ENCODE data around the gene NUP85. TPM values are rescaled to one million over a fixed set of nuclear protein-coding genes. Genes with fewer than 3 reads are reported as not detected.
"Not testable (repeated sequence)": the region's sequence is repeated elsewhere in the genome, so short reads cannot be mapped to it uniquely, and the experiment has no call there.

The NUP85 gene
- total RNA-seq, 1 donor from 2014 or later = 71.1 TPM

DNA sequence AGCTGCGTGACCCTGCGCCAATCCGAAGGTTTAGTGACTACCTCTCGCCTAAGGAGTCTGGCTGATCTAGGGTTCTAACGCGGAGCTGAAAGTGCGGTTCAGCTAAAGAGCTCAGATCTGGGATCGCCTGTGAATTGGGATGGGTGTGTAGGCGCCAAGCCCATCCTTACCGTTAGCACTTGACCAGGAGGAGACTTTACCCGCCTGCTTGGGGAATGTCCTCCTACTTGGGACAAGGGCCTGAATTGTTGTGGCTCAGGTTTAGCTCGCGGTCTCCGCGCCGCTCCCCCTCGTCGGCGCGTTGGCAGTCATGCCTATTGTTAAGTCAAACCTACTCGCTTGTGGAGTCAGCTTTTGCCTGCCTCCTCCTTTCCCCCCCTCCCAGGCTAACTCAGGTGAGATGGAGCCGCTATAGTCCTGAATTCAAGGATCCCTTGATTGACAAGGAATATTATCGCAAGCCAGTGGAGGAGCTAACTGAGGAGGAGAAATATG is 56.7 kb downstream of the NUP85 start:
- DNase-seq (ENCODE audit: low spot score) (no peak), ATAC-seq (peak; percentile 24)
- intact Hi-C loops (cut with DNase I) = no loop called here

DNA sequence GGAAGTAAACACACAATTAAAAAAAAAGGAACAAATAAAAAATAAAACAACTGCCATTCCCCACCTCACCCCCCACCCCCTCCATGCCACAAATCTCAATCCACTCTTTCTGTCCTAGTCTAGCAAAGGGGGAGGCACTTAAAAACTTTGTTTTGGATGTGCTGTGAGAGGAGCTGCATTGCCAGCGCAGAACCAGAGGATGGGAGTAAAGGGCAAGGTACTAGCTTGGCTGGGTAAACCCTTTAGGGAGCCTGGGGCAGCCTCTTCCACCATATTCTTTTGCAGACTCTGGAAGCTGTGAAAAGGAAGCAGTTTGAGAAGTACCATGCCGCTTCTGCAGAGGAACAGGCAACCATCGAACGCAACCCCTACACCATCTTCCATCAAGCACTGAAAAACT is 57.6 kb downstream of the NUP85 start:
- intact Hi-C loops (cut with DNase I) = no loop called here
- no peak for ATAC-seq

DNA sequence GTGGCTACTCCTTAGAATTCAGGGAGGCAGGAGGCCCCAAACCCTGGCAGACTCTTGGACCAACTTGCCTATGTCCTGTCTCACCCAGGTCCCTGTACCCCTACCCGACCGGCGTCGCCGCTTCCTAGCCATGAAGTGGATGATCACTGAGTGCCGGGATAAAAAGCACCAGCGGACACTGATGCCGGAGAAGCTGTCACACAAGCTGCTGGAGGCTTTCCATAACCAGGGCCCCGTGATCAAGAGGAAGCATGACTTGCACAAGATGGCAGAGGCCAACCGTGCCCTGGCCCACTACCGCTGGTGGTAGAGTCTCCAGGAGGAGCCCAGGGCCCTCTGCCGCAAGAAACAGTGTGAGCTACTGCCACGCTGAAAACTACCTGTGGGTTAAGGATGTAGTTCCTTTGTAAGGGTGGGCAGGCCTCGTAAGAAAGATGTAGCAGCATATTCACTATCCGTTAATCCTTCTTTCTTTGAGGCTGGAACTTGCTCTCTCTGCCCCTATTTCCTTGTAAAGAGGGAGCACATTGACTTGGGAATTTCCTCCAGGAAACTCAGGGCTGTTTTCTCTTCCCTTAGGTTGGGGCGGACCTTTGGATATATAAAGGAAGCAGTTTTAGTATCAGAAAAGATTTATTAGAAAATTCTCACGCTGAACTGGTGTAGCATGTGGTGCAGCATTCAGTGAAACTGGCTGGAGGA is 60.3 kb downstream of the NUP85 start:
- ATAC-seq (no peak), DNase-seq (ENCODE audit: low spot score) (no peak)
- intact Hi-C loops (cut with DNase I) = no loop called here

More for the DNA sequence above, 57.6 kb downstream of the NUP85 start:
- DNase-seq (ENCODE audit: low spot score) = no peak

DNA sequence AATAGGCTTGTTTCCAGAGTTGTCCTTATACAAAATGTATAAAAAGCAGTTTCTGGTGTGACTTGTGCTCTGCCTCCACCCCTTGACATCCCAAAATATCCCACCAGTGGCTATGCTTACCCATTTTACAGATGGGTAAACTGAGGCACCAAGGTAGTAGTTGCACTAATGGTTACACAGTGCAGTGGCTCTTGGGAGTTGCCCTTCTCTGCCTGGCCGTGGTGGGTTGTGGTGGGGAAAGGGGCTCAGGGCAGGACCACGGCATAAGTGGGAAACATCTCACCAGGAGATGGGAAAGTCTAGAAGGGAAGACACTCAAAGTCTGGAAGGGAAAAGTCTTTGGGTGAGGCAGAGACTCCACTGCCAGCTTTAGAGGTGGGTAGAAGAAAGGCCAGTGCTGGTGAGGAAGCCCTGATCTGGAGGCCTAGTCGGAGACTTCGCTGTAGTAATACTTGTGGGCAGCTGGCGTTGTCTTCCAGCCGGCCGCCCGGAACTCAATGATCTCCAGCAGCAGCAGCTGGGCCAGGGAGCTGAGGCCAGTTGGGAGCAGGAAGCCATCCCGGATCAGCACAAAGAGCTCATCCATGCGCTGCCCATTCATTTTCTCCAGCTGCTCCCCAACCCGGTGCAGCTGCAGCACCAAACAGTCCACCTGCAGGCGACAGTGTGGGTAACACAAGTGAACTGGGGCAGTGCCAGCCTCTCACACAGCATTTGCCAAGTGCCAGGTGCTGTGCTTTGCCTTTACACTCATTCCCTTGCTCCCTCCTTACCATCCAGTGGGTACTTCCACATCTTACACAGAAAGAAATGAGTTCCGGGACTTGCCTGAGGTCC is 61.1 kb downstream of the NUP85 start:
- DNase-seq (ENCODE audit: low spot score) (no peak), ATAC-seq (no peak)
- intact Hi-C loops (cut with DNase I) = no loop called here

DNA sequence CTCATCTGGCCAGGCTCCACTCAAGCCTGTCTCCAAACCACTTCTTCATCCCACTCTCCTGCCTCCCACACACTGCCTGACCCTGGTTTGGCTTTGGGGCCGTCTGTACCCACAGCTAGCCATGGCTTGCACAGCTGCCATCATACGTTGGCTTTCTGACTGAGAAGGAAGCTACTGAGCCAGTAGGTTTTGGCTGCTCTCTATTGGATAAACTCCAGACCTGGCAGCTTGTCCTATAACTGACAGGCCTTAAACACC is 61.6 kb downstream of the NUP85 start:
- no peak for DNase-seq (ENCODE audit: low spot score)
- no peak for ATAC-seq
- intact Hi-C loops (cut with DNase I) = no loop called here

DNA sequence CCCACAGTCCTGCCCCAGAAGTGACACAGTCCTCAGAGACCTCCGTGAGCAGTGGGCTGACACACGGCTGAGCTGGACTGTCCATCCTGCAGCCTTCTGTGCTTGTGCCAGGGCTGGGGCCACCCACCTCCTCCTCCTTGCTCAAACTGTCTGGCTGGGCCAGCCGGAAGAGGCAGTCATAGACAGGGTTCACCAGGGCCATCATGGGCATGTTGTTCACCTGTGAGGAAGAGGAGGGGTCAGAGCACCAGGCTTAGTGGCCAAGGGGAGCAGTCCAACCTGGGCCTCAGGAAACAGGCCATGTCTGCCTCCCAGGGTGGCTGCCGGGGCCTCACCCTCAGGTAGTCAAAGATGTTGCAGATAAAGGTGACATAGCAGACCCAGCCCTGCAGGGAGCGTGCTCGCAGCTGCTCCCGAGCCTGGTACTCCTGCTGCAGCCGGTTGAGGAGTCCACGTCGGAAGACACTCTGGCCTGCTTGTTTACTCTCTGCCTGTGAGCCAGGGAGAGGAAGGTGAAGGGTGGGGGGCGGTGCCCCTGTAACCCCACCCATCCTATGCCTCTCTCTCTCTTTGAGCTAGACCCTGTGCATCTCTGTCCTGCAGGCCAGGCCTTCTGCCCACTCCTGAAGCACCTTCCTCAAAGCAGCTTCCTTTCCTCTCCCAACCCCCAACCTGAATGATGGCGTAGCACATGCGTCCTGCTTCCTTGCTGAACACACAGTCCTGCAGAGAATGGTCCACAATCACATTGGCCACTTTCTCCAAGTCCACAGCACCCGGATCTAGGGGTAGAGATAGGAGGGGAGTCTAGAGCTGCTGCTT is 62.1 kb downstream of the NUP85 start:
- intact Hi-C loops (cut with DNase I) = no loop called here
- no peak for DNase-seq (ENCODE audit: low spot score)
- no peak for ATAC-seq

DNA sequence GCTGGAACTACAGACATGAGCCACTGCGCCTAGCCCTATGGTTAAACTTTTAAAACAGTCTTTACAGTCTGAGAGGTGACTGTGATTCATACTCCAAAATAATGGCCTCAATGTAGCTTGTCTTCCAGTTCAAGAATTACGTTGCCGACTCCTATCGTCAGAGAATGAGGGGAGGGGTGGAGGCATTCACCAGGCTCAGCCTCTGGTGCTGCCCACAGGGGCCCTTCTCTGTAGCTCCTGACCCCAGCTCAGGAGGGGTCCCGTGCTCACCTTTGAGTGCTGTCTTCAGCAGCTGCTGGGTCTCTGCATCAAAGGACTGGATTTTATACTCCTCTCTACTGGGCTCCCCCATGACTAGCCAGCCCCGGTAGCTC is 64.4 kb downstream of the NUP85 start:
- intact Hi-C loops (cut with DNase I) = no loop called here
- no peak for DNase-seq (ENCODE audit: low spot score)
- peak; percentile 1 for ATAC-seq

DNA sequence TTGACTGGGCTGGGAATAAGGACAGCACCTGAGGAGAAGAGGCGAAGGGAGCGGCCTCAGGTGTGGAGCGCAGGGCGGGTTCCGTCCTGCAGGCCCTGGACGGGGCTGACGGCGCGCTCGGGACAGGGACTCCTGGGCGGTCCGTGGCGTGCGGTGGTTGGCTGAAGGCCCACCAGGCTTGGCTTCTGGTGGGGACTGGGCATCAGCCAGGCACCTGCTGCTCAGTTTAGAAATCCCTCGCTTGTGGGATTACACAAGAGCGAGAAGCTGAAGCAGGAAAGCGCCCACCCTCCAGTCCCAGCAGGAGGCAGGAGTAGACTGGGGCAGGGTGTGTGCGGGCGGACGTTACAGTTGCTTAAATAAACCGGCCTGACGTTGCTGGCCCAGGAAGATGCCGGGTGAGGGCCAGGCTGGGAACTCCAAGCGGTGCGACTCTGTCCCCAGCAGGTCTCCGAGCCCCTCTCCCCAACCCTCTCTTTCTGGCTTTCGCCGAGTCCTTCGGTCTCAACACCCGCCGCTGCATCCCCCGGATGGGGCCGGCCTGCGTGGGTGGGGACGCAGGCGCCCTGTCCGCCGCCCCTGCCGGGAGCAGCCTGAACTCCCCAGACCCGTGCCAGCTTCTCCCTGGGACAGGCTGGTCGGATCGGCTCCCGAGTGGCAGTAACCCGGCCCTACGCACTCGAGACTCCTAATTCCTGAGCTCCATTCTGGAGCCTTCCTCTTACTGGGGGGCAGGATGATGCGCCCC is 64.9 kb downstream of the NUP85 start:
- DNase-seq (ENCODE audit: low spot score) = peak; percentile 79
- intact Hi-C loops (cut with DNase I) = no loop called here
- peak; percentile 58 for ATAC-seq

DNA sequence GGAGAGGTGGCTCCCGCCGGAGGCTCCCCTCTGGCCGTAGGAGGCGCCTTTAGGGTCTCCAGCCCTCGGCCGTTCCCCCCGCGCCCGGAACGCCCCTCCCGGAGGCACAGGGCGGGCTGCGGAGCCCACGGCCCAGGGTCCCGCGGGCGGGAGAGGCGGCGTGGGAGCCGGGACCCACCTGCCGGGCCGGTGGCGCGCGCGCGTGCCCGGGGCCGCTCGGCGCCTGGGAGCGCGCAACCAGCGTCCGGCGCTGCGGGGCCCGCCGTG is 65.4 kb downstream of the NUP85 start, which contains the start of gene MIF4GD:
Gene MIF4GD, minus strand, starts transcription at position 266 of the 267 bp plus-strand sequence. CDS start 1,036 bp downstream, outside the sequence.
- peak; percentile 15 for ATAC-seq
- no peak for DNase-seq (ENCODE audit: low spot score)
- intact Hi-C loops (cut with DNase I) = no loop called here

DNA sequence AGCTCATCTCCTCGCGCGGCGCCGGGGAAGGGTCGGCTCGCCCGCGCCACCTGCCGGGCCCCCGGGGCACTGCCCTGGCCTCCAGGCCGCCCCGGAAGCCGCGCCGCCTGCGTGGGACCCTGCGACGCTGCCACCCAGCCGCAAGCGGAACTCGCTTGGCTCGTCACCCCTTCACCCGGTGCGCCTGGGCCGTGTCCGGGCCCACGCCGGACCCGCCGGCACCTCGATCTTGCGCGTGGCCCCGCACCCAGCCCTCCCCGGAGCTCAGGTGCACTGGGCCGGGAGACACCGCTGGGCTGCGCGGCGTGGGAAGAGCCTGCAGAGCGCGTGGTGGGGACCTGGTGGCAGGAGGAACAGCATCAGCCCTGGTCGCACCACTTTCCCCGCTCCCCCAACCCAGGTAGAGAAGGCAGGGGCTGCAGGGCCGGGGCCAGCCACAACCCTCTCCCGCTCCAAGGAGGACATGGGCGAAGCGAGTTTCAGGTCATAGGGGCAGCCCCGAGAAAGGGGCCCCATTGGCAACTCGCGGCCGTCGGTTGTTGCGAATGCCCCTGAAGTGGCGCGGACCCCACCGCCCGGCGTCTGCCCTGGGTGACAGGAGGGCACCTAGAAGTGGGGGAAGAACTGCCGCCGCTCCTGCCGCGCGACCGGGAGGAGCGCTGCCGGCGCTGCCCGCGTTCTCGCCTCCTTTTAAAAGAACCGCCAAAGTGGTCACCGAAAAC is 65.9 kb downstream of the NUP85 start:
- intact Hi-C loops (cut with DNase I) = no loop called here
- peak; percentile 85 for DNase-seq (ENCODE audit: low spot score)
- ATAC-seq = peak; percentile 63

DNA sequence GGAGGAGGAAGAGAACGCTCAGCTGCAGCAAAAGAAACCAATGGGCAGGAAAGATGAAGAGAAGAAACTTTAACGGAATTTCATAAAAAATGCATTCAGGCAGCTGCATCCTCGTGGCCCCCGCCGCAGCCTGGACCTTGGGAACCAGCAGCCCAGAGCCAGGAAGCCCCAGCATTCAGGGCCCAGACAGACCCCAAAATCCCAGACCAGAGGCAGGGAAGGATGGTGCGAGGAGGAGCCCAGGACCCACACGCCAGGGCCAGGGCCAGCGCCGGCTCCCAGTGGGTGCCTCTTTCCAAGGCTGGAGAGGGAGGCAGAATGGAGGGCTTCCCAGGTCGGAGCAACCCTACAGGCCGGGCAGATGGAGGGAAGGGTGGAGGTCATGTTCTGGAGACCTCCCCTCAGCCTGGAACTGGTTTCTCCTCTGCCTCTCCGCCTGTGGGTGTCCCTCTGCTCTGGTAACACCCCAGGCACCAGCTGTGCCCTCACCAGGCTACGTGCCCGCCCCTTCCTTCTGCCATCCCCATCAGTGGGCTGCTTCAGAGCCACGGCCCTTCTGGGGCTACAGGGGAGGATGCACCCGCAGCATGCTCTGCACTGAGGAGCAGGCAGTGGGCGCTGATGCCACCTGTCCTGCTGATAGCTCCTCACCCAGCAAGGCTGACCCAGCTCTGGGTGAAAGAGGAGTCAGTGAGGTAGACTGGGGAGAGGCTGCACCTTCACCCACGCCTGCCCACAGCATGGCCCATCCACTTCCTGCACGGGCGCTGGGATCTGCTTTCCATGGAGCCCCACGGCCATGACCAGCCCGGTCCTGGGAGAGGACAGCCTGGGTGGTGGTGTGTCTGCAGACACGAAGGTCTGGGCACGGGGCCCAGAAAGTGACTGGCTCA is 66.7 kb downstream of the NUP85 start:
- DNase-seq (ENCODE audit: low spot score) = no peak
- no peak for ATAC-seq
- intact Hi-C loops (cut with DNase I) = no loop called here

DNA sequence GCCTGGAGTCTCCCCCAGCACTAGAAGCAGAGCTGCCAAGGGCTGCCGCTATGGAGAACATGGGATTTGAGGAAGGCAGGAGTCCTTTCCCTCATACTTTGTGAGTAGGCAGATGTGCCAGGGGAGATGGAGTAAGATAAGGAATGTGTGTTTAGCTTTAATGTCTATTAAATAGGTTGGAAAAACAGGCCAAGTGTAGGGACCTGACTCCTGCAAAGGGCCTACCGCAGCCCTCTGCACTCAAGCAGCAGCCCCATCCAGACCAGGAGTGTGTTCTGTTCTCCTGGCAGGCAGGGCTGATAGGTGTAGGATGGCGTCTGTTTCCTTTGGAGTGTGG is 67.3 kb downstream of the NUP85 start:
- intact Hi-C loops (cut with DNase I) = no loop called here
- DNase-seq (ENCODE audit: low spot score) (no peak), ATAC-seq (no peak)

DNA sequence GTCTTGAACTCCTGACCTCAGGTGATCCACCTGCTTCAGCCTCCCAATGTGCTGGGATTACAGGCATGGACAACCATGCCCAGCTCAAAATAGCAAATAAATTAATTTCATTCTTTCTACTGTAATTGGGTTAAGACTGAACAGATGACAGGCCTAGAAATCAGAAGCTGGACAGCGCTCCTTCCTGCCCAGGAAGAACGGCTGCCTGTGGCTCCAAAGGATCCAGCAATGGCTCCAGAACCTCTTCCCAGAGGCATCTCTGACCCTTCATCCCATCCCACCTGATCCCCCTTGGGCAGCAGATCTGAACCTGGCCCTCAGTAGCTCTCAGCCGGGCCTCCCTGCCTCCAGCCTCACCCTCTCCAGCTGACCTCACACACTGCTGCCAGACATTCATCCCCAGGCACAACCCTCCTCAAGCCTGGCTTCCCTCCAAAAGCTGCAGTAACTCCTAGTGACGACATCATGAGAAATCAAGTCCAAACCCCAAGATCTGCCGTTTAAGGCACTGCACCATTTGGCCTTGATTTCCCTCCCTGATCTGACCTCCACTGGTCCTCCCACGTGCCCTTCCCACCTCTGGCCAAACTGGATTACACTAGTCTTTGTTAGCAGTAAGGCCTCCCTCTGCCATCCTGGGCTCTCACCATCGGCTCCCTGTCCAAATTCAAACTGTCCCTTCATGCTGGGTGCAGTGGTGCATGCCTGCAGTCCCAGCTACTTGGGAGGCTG is 68.7 kb downstream of the NUP85 start:
- intact Hi-C loops (cut with DNase I) = no loop called here
- no peak for DNase-seq (ENCODE audit: low spot score)
- no peak for ATAC-seq

DNA sequence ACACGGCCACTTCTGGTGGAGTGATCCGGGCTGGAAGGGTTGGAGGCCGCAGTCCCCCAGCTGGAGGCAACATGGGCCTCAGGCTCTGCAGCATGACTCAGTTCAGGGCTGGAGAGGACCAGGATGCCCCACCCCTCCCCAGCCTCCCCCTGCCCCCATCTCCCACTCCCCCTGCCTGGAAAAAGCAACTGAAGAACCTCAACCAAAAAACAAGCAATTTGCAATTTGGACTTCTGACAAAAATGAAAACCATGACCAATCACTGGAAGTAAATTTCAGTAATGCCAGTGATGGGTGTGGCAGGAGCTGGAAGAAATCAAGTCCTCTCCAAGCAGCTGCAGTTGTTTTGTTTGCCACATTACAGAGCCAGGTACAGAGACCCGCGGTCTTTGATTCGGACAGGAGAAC is 72.2 kb downstream of the NUP85 start:
- intact Hi-C loops (cut with DNase I) = no loop called here
- ATAC-seq (no peak), DNase-seq (ENCODE audit: low spot score) (no peak)

DNA sequence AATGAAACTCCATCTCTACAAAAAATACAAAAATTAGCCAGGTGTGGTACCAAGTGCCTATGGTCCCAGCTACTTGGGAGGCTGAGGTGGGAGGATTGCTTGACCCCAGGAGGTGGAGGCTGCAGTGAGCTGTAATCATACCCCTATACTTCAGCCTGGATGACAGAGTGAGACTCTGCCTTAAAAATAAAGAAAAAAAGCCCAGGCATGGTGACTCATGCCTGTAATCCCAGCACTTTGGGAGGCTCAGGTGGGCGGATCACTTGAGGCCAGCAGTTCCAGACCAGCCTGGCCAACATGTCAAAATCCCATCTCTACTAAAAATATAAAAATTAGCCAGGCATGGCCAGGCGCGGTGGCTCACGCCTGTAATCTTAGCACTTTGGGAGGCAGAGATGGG is 74.7 kb downstream of the NUP85 start:
- ATAC-seq; DNase-seq (ENCODE audit: low spot score); intact Hi-C loops (cut with DNase I): not testable (repeated sequence)

DNA sequence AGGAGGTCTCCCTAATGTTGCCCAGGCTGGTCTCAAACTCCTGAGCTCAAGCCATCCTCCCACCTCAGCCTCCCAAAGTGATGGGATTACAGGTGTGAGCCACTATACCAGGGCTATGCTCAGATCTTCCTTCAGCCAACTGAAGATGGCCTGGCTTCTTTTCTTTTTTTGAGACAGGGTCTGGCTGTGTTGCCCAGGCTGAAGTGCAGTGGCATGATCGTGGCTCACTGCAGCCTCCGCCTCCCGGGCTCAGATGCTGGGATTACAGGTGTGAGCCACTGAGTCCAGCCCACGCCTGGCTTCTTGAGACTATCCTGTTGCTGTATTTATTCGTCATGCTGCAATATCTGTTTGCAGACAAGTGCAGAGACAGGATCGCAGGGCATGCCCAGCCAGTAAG is 79.6 kb downstream of the NUP85 start:
- intact Hi-C loops (cut with DNase I) = no loop called here
- no peak for ATAC-seq
- no peak for DNase-seq (ENCODE audit: low spot score)
